H1 (cell line): ENCODE measurements around the gene FOXK1. TPM values are rescaled to one million over a fixed set of nuclear protein-coding genes. Genes with fewer than 3 reads are reported as not detected.

Experiments
- CTCF ChIA-PET: fragments of 300-600 bp; sonication (Branson Sonifier 250); formaldehyde crosslinking; loops from one replicate; lab custom pipeline; 2021; ENCODE audit not compliant: partially characterized antibody; lab: Charles Lee
- POLR2A ChIA-PET: fragments of 300-600 bp; sonication (Branson Sonifier 250); formaldehyde crosslinking; loops from one replicate; lab custom pipeline; 2021; ENCODE audit warnings: inconsistent platforms; ENCODE audit not compliant: partially characterized antibody; lab: Charles Lee
- DNase-seq, 2 experiments: peaks; one replicate each; pipeline versions ENCODE4 v3.0.0 to v3.0.0-alpha.2; 2010 to 2022; ENCODE audit warnings: low spot score in 2 of 2, low read depth in 1 of 2, mixed read lengths in 1 of 2
- FAIRE-seq: peaks from 2 replicates; lab custom pipeline; 2011; peaks lifted over from hg19 to GRCh38; lab: Jason Lieb, UNC
- H2AFZ ChIP-seq: 2 replicates; pipeline ENCODE4 v1.8.1; 2012; ENCODE audit warnings: low read length, inconsistent platforms
- H2AK5ac ChIP-seq: 2 replicates; pipeline ENCODE4 v1.6.1; 2013; ENCODE audit warnings: low read depth, low read length
- H2BK120ac ChIP-seq: replicated peaks from 2 replicates; pipeline ENCODE3; 2013; ENCODE audit warnings: low read depth, low read length, inconsistent platforms
- H2BK12ac ChIP-seq: 2 replicates; pipeline ENCODE4 v1.6.1; 2013; ENCODE audit warnings: low read depth, low read length
- H2BK15ac ChIP-seq: 2 replicates; pipeline ENCODE4 v1.6.1; 2013; ENCODE audit warnings: low read length
- H2BK20ac ChIP-seq: 2 replicates; pipeline ENCODE4 v1.6.1; 2013; ENCODE audit warnings: low read length
- H2BK5ac ChIP-seq: 2 replicates; pipeline ENCODE4 v1.6.1; 2013; ENCODE audit warnings: low read depth, low read length
- H3K14ac ChIP-seq: 2 replicates; pipeline ENCODE4 v1.6.1; 2013; ENCODE audit warnings: inconsistent platforms; ENCODE audit not compliant: insufficient read length
- H3K18ac ChIP-seq: 2 replicates; pipeline ENCODE4 v1.6.1; 2013; ENCODE audit warnings: low read length; ENCODE audit errors: extremely low read depth
- H3K23ac ChIP-seq: 2 replicates; pipeline ENCODE4 v1.6.1; 2013; ENCODE audit warnings: inconsistent platforms; ENCODE audit not compliant: insufficient read length
- H3K23me2 ChIP-seq: 2 replicates; pipeline ENCODE4 v1.6.1; 2013; ENCODE audit warnings: low read depth, low read length
- H3K27ac ChIP-seq: 2 replicates; pipeline ENCODE4 v1.6.1; 2011; ENCODE audit warnings: low read depth, low read length, inconsistent platforms
- H3K27me3 ChIP-seq, 4 experiments: replicated peaks in 1 of 4; 1 replicate in 1 of 4; 2 replicates in 3 of 4; pipeline versions ENCODE4 v1.6.1 to v1.8.1; 2011 to 2013; ENCODE audit warnings: low read length in 3 of 4, mild to moderate bottlenecking in 3 of 4, inconsistent platforms in 2 of 4, mixed read lengths in 2 of 4, moderate library complexity in 1 of 4; ENCODE audit not compliant: control insufficient read depth in 3 of 4, insufficient read depth in 3 of 4; ENCODE audit errors: extremely low read depth in 1 of 4
- H3K36me3 ChIP-seq, 4 experiments: 2 replicates each; pipeline versions ENCODE4 v1.6.1 to v1.8.1; 2011 to 2013; ENCODE audit warnings: mild to moderate bottlenecking in 4 of 4, low read length in 3 of 4, moderate library complexity in 2 of 4, control low read depth in 1 of 4, inconsistent platforms in 1 of 4; ENCODE audit not compliant: insufficient read depth in 4 of 4, control insufficient read depth in 2 of 4
- H3K4ac ChIP-seq: replicated peaks from 2 replicates; pipeline ENCODE3; 2013; ENCODE audit warnings: low read length, low read depth, mixed read lengths, inconsistent platforms; ENCODE audit not compliant: insufficient read length
- H3K4me1 ChIP-seq, 4 experiments: replicated peaks in 1 of 4; 1 replicate in 1 of 4; 2 replicates in 3 of 4; pipeline versions ENCODE4 v1.6.1 to v1.8.1; 2011 to 2013; ENCODE audit warnings: low read length in 3 of 4, inconsistent platforms in 2 of 4, mixed read lengths in 1 of 4; ENCODE audit not compliant: insufficient read depth in 4 of 4, control insufficient read depth in 3 of 4
- H3K4me2 ChIP-seq, 2 experiments: 2 replicates each; pipeline versions ENCODE4 v1.6.1 to v1.8.1; 2011 to 2013; ENCODE audit warnings: low read depth in 2 of 2, low read length in 2 of 2, control low read depth in 1 of 2, inconsistent platforms in 1 of 2, mild to moderate bottlenecking in 1 of 2; ENCODE audit not compliant: insufficient read depth in 1 of 2
- H3K4me3 ChIP-seq, 4 experiments: fragments of 200-600, 300-600 bp in 1 of 4; sonication (generic), shearing (Covaris generic), sonication (Bioruptor Twin) in 1 of 4; 2 replicates each; pipeline versions ENCODE4 v1.5.1 to v1.8.1; 2011 to 2016; ENCODE audit warnings: low read length in 4 of 4, low read depth in 3 of 4, control low read depth in 2 of 4, inconsistent platforms in 2 of 4, mild to moderate bottlenecking in 2 of 4, mixed read lengths in 1 of 4, moderate library complexity in 1 of 4; ENCODE audit not compliant: insufficient read depth in 2 of 4; ENCODE audit errors: extremely low read depth in 1 of 4
- H3K56ac ChIP-seq: replicated peaks from 2 replicates; pipeline ENCODE3; 2013; ENCODE audit warnings: low read depth, mild to moderate bottlenecking, mixed read lengths, low read length, inconsistent platforms; ENCODE audit not compliant: insufficient read length
- H3K79me1 ChIP-seq: 2 replicates; pipeline ENCODE4 v1.6.1; 2013; ENCODE audit warnings: low read depth, low read length, control low read depth
- H3K79me2 ChIP-seq, 2 experiments: 2 replicates each; pipeline versions ENCODE4 v1.6.1 to v1.8.1; 2012 to 2013; ENCODE audit warnings: low read length in 2 of 2, mild to moderate bottlenecking in 2 of 2, inconsistent platforms in 1 of 2; ENCODE audit not compliant: insufficient read depth in 2 of 2, control insufficient read depth in 1 of 2
- H3K9ac ChIP-seq, 4 experiments: replicated peaks in 1 of 4; 1 replicate in 1 of 4; 2 replicates in 3 of 4; pipeline versions ENCODE4 v1.6.1 to v1.8.1; 2011 to 2013; ENCODE audit warnings: low read depth in 3 of 4, low read length in 3 of 4, control low read depth in 2 of 4, mild to moderate bottlenecking in 2 of 4, moderate library complexity in 2 of 4, inconsistent platforms in 1 of 4; ENCODE audit errors: extremely low read depth in 1 of 4
- H3K9me3 ChIP-seq, 2 experiments: 2 replicates each; pipeline versions ENCODE4 v1.6.1 to v1.8.1; 2012 to 2013; ENCODE audit warnings: mild to moderate bottlenecking in 2 of 2, moderate library complexity in 2 of 2, control low read depth in 1 of 2, inconsistent platforms in 1 of 2, low read depth in 1 of 2, low read length in 1 of 2, mixed read lengths in 1 of 2; ENCODE audit not compliant: insufficient read depth in 2 of 2
- H4K20me1 ChIP-seq, 2 experiments: replicated peaks in 1 of 2; 2 replicates each; pipeline versions ENCODE3 to v1.8.1; 2011 to 2013; ENCODE audit warnings: inconsistent platforms in 2 of 2, low read length in 2 of 2, mild to moderate bottlenecking in 1 of 2; ENCODE audit not compliant: insufficient read depth in 2 of 2, control insufficient read depth in 1 of 2
- H4K5ac ChIP-seq: 2 replicates; pipeline ENCODE4 v1.6.1; 2013; ENCODE audit warnings: low read length, low read depth, mixed read lengths, inconsistent platforms; ENCODE audit not compliant: insufficient read length
- H4K8ac ChIP-seq: 2 replicates; pipeline ENCODE4 v1.8.0; 2013; ENCODE audit warnings: mild to moderate bottlenecking, moderate library complexity, low read length, inconsistent platforms; ENCODE audit not compliant: insufficient read depth; ENCODE audit errors: extremely low read depth
- H4K91ac ChIP-seq: replicated peaks from 2 replicates; pipeline ENCODE3; 2013; ENCODE audit warnings: low read length, mixed read lengths, inconsistent platforms; ENCODE audit not compliant: insufficient read length
- CBX5 ChIP-seq: fragments of 300-800, 300-1000 bp; sonication (generic); IDR thresholded peaks from 2 replicates; pipeline ENCODE4 v1.7.1; 2016; ENCODE audit warnings: antibody characterized with exemption, low read length, low read depth
- CEBPB ChIP-seq: IDR thresholded peaks from 2 replicates; pipeline ENCODE4 v1.6.1; 2012; ENCODE audit warnings: low read depth, low read length
- GABPA ChIP-seq: IDR thresholded peaks from 2 replicates; pipeline ENCODE4 v1.6.1; 2011; ENCODE audit warnings: mild to moderate bottlenecking, low read length, moderate library complexity, borderline replicate concordance; ENCODE audit not compliant: insufficient read depth
- JUND ChIP-seq: IDR thresholded peaks from 2 replicates; pipeline ENCODE4 v1.6.1; 2011; ENCODE audit warnings: mild to moderate bottlenecking, improper control_type of control experiment, low read length
- NANOG ChIP-seq: IDR thresholded peaks from 2 replicates; pipeline ENCODE4 v1.6.1; 2011; ENCODE audit warnings: low read length, low read depth, mild to moderate bottlenecking, inconsistent platforms; ENCODE audit not compliant: insufficient read depth, poor library complexity, severe bottlenecking
- POU5F1 ChIP-seq: IDR thresholded peaks from 2 replicates; pipeline ENCODE4 v1.6.1; 2011; ENCODE audit warnings: low read depth, mild to moderate bottlenecking, low read length, moderate library complexity
- SP2 ChIP-seq: IDR thresholded peaks from 2 replicates; pipeline ENCODE4 v1.6.1; 2012; ENCODE audit warnings: mild to moderate bottlenecking, low read length, inconsistent platforms
- SP4 ChIP-seq: IDR thresholded peaks from 2 replicates; pipeline ENCODE4 v1.6.1; 2012; ENCODE audit warnings: low read length, inconsistent platforms
- TAF1 ChIP-seq: IDR thresholded peaks from 2 replicates; pipeline ENCODE4 v1.6.1; 2011; ENCODE audit warnings: mild to moderate bottlenecking, low read depth, low read length
- TAF7 ChIP-seq: optimal IDR thresholded peaks from 2 replicates; pipeline ENCODE3; 2011; ENCODE audit warnings: low read depth, mild to moderate bottlenecking, inconsistent platforms, low read length, moderate library complexity, borderline replicate concordance
- TCF12 ChIP-seq: IDR thresholded peaks from 2 replicates; pipeline ENCODE4 v1.6.1; 2011; ENCODE audit warnings: low read depth, mild to moderate bottlenecking, low read length
- YY1 ChIP-seq: IDR thresholded peaks from 2 replicates; pipeline ENCODE4 v1.6.1; 2011; ENCODE audit warnings: low read depth, mild to moderate bottlenecking, low read length
- ZNF274 ChIP-seq: IDR thresholded peaks from 2 replicates; pipeline ENCODE4 v1.7.0; 2012; ENCODE audit warnings: low read length, borderline replicate concordance; ENCODE audit errors: extremely low read depth
- WGBS, 2 experiments: shearing (Covaris generic) in 1 of 2; methylation state at CpG; one replicate each; pipeline versions ENCODE4 v1.1.6 to v1.1.7; 2013 to 2015; ENCODE audit warnings: low lambda C conversion rate in 2 of 2, mixed read lengths in 2 of 2, inconsistent platforms in 1 of 2, low coverage in 1 of 2, missing lambda C conversion rate in 1 of 2; ENCODE audit not compliant: insufficient replicate concordance in 2 of 2, insufficient coverage in 1 of 2, insufficient read length in 1 of 2; ENCODE audit errors: extremely low coverage in 1 of 2, missing lambda C conversion rate in 1 of 2; 5-methylcytosine and 5-hydroxymethylcytosine counted together
- polyA plus RNA-seq, 7 experiments: library from polyadenylated mRNA; depleted of rRNA in 3 of 7; stranded (reverse) in 5 of 7; unstranded in 2 of 7; fragments of >200 nt in 5 of 7; fragments of 200-250 nt in 2 of 7; gene quantifications; 1 replicate in 5 of 7; 2 replicates in 1 of 7; 4 replicates in 1 of 7; pipeline versions ENCODE4 v1.2.1 to v1.2.3, GENCODE V29; 2011 to 2013; ENCODE audit warnings: missing spikeins in 2 of 7, mixed read lengths in 2 of 7
- total RNA-seq: library from RNA; stranded (reverse); fragmentation: NEBNext Ultra II Directional; extraction: Animal tissue kit (Norgen Biotek cat#: 25700); gene quantifications from 2 replicates; pipeline ENCODE4 v1.2.1, GENCODE V29; 2021

Gene FOXK1
- total and polyA plus RNA-seq, 2 of the 8 experiments (the other 6 are each of a cell fraction or from before 2014, with no cell fraction given), result 2.0 to 8.5 TPM

GRCh38 chr7:4809091-4809591 is 127.0 kb downstream of the FOXK1 start:
- Histone ChIP-seq H3K18ac (no peak overlapping the region), H3K9me3 (no peaks in the 10 kb centered on the region), H2BK15ac (no peak overlapping the region), H3K36me3 (no peaks in the 10 kb centered on the region), H4K91ac (no peak overlapping the region), H2AK5ac (no peak overlapping the region), H4K5ac (no peak overlapping the region), H3K4me1 (peaks cover 0 to 3% (median under 1%) of the 10 kb centered on the region in 4 experiments; a peak in 1 of 7 replicates), H3K79me2 (no peaks in the 10 kb centered on the region), H2AFZ (no peak overlapping the region), H3K23me2 (no peaks in the 10 kb centered on the region), H2BK12ac (no peak overlapping the region), H3K4me2 (no peak overlapping the region), H2BK5ac (no peak overlapping the region), H4K8ac (no peak overlapping the region; the same call in 1 of the 2 replicates), H3K14ac (no peak overlapping the region), H2BK120ac (no peak overlapping the region), H3K79me1 (no peaks in the 10 kb centered on the region), H3K9ac (no peak overlapping the region), H3K27me3 (no peaks in the 10 kb centered on the region), H3K27ac (no peak overlapping the region), H3K56ac (no peak overlapping the region), H3K4ac (no peak overlapping the region), H2BK20ac (no peak overlapping the region), H3K4me3 (no peak overlapping the region), H4K20me1 (no peaks in the 10 kb centered on the region), H3K23ac (no peak overlapping the region)
- 93% methylated on average over 24 of the region's 38 CpGs; no CpG with 5 or more reads in 1 of the 2 experiments for WGBS, 2 experiments
- POLR2A ChIA-PET, result interaction anchor here (1.2 kb wide), 1 partner anchor 10 kb away, joined by 3 read pairs; no protein-coding TSS in a partner anchor
- DNase-seq (no peak), FAIRE-seq (no peak)
- CTCF ChIA-PET, result interaction anchor here (0.7 to 2.2 kb wide), 2 partner anchors 17 to 276 kb away, joined by 3 to 7 read pairs; no protein-coding TSS in a partner anchor
- TF ChIP-seq YY1, result no peak
- no peak for TF ChIP-seq POU5F1
- TF ChIP-seq CEBPB, result no peak
- no peak for TF ChIP-seq CBX5
- TF ChIP-seq ZNF274, result no peak
- no peak for TF ChIP-seq SP2
- TF ChIP-seq NANOG, result no peak
- TF ChIP-seq TCF12, result no peak
- no peak for TF ChIP-seq TAF7
- TF ChIP-seq GABPA, result no peak
- no peak for TF ChIP-seq SP4
- TF ChIP-seq JUND, result no peak
- TF ChIP-seq TAF1, result no peak
